IPS DF 19.7 (cell line): ENCODE measurements around the gene ARSG.

Experiments
- DNase-seq: peaks from one replicate; pipeline ENCODE4 v3.0.0-alpha.2; 2013; ENCODE audit warnings: low read depth, low spot score

Gene ARSG

DNA sequence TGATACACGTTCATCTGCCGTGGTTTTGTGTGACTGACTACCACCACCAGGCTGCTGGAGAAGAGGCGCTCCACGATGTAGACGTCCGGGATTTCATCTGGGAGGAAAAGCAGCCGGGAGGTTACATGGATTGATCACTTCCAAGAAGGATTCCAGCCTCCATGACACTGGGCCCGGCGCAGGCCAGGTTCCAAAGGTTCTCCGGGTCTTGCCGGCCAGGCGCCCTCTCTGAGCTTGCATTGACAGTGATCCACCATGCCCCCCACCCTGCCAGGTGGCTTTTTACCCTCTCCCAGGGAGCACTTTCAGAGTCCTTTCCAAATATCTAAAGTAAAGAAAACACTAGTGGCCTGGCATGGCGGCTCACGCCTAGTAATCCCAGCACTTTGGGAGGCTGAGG lies 159.5 kb downstream of the ARSG start:
- DNase-seq = no peak

DNA sequence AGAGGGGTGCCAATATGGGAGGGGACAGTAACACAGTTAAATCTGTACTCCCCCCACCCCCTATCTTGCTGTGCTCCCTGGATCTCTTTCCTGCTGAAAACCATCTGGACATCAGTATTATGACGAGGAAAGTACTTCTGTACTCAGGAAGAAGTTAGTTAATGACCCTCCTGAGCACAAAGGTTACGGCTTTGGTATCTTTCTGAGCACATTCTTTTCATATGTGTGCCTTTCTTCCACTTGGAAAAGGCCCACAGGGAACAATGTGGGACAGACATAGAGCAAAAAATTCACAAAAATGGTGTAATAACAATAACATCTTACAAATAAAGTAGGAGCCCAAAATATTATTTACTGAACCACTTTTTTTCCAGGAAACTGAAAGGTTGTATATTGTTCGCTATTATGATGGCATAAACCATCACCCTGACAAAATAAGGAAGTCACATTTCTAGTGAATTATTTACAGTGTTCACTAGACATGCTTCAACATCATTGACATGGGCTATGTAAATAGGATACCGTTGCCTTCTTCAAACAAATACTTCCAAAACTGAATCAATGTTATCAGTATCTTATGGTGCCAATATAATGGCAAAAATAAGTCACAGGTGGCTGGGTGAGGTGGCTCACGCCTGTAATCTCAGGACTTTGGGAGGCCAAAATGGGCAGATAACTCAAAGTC lies 160.5 kb downstream of the ARSG start:
- no peak for DNase-seq

DNA sequence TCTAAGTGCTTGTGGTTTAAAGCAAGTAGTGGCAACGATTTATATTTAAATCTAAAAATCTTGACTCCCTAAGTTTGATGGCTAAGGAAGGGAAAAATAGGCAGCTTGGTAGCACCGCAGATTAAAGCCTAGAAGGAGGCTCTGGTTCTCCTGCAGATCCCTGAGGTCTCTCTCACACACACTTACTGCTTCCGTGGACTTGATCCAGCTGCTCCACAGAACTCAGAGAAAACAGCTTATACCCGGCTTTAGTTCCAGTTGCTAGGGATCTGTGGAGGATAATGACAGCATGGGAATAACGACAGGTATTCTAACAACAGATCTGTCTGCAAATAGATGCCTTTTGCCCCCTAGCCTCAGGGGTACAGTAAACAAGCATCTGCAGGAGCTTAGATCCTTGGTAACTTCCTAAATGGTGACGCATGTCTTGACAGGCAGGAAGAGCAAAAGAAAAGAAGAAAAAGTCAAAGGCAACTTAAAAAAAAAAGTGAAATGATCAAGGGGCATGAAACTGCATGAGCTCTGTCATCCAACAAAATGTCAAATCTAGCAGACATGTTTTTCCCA lies 161.5 kb downstream of the ARSG start:
- no peak for DNase-seq

DNA sequence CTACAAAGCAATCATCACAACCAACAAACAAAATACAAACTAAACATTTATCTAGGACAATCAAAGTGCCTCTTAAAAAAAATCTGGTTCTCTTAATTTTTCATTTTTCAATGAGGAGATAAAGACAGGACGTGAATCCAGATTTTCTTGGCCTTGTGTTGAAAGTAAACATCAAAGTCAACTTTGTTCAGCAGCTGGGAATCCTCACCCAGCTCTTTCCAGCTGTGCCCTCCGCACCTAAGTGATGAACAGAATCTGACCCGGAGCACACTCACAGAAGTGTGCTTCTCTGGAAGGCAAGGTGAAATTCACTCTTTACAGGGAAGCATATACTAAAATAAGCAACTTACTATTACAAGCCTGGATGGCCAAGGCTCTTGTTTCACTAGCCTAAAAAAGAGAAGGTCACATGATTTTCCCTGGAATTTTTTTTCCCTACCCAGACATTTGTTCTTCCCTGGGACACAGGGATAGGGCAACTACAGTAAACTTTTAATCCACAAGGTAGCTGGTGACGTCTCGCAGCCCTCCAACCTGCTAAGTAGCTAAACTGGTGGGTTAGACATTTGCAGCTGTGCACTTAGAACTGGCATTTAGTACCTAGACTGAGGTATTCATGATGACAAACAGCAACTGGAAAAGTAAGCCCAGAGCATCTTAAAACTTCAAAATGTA lies 162.8 kb downstream of the ARSG start:
- no peak for DNase-seq

DNA sequence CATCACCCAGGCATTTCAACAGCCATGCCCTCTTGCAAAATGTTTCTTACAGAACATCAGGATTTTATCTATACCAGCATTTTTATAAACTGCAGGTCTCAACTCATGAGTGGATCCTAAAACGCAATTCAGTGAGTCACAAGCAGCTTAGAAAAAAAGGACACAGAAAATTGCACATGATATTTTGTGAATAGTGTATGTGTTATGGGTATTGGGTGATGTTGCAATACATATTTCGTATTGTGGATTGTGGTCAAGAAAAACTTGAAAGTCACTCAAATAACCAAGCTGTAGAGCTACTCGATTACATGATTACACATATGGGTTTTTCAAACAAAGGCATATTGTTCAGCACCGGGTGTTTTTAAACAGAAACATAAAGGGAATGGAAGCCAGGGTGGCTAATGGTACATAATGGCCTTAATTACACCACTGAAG lies 164.6 kb downstream of the ARSG start:
- DNase-seq = no peak

DNA sequence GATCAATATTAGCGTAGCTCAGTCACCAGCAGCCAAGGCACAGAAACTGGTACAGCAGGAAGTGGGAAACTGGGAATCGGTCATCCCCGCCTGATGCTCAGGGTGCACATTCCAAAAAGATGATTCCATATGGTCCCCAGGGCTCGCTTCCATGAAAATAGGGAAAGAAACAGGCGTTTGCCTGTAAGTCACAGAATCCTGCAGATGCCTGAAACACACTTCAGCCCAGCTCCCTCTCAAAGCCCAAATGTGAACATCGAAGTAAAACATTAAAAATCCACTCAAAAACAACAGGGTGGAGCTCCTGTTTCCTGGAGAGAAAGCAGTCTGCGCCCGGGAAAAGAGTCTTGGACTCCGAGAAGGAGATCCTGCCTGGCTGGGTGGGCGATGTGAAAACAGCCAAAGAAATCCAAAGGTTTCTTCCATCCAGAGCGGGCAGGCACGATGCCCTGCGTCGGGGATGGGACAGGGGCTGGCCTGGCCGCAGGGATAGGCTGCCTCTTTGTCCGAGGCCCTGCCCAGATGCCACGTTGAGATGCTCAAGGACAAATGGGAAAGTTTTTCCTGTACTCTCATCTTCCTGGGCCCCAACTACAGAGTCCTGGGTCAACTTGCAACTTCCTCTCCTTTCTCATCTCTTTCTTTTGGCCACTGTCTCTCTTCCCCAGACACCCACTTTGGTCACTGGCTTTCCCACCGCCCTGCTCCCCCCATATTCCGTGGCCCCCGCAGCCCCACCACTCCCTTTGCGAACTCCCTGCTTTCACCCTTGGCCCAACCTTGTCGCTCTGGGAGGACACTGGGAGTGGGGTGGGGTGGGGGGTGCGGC lies 165.3 kb downstream of the ARSG start:
- DNase-seq = peak; percentile 64

DNA sequence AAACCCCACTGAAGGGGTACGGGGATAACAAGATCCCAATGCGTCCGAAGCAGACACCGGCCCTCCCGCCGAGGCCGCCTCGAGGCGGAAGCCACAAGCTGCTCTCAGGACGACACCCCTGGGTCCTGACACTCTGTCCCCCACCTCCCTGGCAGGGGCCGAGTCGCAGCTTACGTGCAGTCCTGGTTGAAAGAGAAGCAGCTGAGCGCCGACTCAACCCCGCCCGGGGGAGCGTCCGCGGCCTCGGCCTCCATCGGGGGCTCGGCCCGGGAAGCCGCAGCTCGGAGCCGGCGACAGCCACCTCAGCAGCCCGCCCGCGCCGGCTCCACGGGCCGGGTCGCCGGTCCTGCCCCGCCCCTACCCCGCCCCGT lies 165.9 kb downstream of the ARSG start, which contains the start of gene WIPI1:
Gene WIPI1, minus strand, starts transcription at position 329 of the 371 bp plus-strand sequence. Its CDS starts 75 bp downstream, at position 254.
- no peak for DNase-seq

DNA sequence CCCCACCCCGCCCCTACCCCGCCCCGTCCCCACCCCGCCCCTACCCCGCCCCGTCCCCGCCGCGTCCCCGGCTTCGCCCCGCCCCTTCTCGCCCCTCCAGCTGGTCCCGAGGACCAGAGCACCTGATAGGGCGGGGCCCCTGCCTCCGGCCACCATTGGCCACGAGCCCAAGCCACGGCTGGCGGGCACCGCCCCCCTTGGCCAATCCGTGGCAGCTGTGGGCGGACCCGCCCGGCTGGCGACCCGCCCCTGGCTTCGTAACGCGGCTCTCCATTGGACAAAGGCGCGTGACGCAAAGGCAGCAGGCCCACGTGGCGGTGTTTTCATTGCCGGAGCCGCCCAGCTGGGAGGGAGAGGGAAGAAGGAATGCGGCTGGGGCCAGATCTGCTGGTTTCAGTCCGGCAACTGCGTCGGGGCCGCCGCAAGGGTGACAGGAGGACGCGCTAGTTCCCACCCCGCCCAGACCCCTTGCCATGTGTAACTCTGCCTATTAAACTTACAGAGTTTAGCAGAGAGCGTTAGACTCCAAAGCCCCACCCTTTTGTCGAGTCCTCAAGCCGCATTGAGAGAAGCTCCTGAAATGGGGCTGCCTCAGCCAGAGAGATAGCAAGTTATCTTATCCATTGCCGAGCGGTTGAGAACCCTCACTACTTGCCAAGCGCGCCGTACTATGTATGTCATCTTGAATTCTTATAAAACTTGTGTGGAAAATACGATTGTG lies 166.4 kb downstream of the ARSG start:
- peak; percentile 84 for DNase-seq

DNA sequence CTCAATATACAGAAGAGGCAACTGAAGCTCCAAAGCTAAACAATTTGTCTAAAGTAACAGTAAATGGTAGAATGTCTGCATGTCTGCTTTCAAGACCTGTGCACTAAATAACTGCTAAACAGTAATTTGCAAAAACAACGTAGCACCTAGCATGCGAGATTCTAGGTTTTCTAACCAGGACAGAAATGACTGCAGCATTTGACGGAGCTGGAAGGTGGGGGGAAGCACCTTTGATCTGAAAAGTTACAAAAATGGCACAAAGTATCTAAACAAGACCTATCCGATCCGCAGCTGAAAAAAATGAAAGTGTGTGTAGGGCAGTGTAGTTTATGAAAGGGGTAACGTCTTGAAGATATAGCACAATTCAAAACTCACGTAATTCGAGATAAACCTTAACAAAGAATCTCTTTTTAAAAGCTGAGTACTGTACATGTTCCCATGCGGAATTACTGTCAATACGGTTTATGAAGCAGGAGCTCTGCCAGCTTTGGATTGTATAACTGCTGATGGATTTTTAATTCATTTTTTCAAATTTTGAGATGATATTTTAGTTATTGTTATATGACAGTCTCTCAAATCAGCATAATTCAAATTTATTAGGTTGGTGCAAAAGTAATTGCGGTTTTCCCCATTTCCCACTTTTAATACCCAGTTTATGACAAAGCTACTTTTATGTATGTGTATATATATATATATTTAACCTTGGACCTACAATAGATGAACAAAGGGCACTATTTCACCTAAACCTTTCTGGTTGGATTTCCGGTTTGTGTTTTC lies 167.2 kb downstream of the ARSG start:
- no peak for DNase-seq

DNA sequence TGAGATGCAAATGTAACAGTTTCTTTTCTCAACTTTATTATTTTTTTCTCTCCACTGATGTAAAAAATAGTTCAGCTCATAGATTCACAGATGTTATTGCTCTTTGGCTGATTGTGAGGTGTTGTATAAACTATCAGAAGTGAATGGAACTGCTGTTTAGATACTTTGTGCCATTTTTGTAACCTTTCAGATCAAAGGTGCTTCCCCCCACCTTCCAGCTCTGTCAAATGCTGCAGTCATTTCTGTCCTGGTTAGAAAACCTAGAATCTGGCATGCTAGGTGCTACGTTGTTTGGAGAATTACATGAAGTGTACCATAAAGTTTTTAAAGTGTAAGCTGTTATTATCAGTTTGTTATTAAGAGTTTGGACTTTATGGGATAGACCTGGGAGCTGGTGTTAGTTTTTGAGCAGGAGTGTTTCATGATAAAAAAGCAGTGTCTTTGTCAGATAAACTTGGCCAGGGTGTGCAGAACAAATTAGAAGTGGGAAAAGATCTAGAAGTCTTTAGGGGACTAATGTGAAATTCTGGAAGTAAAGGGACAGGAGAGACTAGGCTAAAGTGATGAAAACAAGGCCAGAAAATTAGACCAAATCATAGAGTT lies 167.8 kb downstream of the ARSG start:
- no peak for DNase-seq

DNA sequence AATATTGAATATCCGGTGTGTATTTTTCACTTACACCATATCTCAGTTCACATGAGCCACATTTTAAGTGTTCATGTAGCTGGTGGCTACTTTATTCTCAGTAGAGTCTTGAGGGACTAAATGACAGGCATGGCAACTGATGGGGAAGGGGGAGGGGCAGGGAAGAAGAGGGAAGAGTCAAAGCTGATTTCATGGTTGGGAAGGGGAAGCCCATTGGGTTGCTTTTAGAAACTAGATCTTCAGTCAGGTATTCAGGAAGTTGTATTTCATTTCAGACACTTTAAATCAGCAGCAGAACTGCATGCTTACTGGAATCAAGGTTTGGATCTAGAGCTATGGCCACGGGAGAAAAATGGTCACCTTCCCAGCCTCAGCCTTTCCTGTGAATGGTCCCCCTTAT lies 168.9 kb downstream of the ARSG start:
- no peak for DNase-seq

DNA sequence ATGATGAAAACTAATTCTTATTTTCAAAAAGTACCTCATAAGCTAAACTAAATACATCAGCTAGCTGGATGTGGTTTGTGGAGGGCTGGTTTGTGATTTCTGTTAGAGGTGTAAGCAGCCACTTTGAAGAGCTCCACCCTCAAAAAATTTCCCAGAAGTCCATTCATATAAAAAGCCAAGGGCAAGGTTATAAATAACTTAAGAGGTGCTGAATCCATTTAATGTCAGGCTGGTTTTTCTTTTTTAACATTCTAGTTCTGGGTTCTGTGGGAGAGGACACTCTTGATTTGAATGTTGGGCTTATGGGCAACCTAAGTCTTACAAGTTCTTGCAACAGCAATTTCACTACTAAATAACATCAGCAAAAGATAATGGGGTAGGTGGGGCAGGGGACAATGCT lies 169.4 kb downstream of the ARSG start:
- DNase-seq = no peak

DNA sequence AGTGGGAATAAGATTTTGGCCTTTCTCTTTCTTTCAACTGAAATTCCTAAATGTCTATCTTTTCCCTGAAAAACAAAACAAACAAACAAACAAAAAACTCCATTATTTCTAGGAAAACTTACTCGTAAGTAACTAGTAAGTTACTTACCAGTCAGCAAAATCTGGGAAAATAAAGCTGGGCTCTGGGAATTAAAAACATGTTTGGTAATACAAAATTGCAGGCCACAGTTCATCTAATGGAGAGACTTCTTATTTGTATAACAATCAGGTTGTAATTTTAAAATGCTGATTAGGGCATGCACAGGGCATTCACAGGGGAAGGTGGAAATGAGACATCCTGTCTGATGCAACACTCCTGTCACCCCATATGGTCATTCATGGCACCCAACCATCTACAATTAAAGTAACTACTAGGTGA lies 169.8 kb downstream of the ARSG start:
- no peak for DNase-seq

DNA sequence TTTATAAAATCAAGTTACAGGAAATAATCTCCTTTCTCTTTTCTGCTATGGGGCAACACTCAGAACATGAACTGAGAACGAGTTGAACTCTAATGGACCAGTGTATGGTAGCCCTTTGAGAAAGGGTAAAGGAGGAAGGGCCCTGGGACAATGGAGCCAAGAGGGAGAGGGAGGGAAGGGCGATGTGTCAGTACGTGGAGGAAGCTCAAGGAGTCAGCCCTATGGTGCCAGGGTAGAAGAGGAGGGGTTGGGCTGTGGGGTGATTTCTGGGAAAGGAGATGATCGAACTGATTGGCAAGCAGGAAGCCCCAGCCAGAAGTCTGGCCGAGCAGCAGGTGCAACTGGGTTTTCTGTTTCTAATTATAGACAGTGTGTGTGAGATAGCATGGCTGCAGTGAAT lies 170.3 kb downstream of the ARSG start:
- no peak for DNase-seq

DNA sequence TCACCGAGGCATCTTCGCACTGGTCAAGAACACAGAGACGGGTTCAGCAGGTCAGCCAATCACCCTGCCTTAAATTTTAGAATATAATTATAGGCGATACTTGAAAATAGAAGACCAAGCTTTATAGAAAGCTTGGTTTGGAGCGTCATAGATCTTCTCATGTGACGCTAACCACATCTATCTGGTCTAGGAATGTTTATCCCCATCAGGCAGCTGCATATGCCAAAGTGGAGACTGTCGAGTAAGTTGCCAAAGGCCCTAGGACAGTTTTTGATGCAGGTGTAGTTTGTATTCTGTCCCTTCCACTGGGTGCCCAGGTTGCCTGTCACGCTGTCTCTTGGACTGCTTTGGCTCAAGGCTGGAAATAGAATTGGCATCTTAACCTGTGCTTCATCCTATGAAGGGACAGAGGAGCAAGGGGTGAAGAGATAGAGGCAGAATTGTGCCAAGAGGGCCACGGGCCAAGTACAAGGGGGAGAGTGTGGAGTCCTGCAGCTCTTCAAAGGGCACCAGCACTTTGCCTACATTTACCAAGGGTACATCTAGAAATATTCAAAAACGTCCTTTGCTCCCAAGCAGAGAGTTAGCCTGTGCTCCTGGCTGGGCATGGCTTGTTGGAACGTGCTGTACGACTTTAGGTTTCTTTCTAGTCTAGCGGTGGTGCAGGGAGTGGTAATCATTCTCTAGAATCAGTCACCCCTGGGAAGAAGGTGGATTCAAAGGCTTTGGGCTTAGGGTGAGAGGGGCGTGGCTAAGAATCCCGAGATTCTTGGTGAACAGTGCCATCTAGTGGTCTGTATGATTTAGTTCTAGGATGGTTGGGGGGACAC lies 171.3 kb downstream of the ARSG start:
- peak; percentile 38 for DNase-seq

DNA sequence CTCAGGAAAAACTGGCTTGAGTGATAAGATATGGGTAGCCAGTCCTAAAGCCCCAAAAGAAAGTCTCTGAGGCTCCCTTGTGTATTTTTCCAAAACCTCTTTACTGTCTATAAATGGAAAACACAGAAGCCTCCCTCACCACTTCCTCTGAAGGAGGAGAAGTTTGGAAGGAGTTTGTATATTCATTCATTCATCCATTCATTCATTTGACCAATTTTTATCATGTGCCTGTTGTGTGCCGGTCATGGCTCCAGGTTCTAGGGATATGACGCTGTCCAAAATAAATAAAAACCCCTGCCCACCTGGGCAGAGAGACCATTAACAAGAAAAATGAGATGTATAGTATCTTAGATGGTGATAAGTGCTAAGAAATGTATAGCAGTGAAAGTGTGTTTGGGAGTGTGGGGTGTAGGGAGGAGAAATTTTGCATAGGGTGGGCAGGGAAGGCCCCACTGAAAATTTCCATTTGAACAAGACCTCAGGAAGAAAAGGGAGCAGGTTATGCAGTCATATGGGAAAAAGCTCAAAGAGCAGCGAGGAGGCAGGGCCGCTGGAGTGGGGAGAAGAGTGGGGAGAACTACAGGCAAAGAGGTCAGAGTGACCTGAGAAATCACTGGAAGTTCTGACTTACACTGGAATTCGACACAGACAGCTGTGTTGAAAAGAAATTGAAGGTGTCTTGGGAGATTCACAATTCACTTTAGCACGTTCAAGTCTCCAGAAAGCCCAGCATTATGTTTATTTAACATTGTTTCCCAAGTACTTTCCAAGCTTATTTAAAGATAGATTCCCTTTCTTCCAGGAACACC lies 172.1 kb downstream of the ARSG start:
- no peak for DNase-seq

DNA sequence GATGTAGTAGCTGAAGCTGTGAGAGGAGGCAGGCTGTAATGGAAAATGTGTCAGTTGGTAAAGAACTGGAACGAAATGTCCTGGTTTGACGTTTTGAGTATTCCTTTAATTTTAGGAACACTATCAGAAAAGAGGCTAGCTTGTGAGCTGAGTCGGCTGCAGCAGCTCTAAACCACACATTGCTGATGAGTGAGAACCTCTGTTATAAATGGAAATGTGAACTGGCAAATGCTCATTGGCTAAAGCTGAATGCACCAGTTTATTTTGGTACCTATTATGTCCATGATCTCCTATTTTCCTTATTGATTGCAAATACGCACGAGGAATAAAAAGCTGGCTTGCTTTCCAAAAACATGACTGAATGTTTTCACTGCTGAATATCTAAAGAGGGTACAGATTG lies 177.0 kb downstream of the ARSG start:
- DNase-seq = no peak

DNA sequence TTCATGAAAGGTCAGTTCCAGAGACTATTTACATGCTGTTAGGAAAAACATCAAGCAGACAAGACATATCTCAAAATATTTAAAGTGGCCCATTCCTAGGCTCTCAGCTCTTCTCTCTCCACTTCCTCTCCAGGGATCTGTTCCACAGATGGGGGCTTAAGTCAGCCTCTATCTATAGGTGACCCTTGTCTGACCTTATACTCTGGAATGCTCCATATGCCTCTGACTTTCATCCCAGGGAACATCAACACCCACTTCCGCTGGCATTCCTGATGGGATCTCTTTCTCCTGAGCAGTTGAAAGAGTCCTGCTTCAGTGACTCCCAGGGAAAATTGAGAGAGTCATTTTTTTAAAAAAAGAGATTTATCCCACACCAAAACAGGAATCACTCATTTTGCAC lies 177.5 kb downstream of the ARSG start:
- no peak for DNase-seq
